ENCODE results near the gene LPP. TPM values are rescaled to one million over a fixed set of nuclear protein-coding genes. Genes with fewer than 3 reads are reported as not detected.

The LPP gene
- total and polyA plus RNA-seq, 9 of the 15 experiments (the other 6 are each of a cell fraction or from before 2014, with no cell fraction given): 0.07 to 0.18 TPM; not detected in 7

- TF ChIP-seq ATF6 (CRISPR knock-in tag; IDR thresholded peaks at IDR 0.05) (no peak), NFE2 (IDR thresholded peaks at IDR 0.05; ENCODE audit: low read depth) (no peak), TFE3 (CRISPR knock-in tag; IDR thresholded peaks at IDR 0.05) (no peak)
Measured at GRCh38 chr3:188513662-188514328, 359.8 kb downstream of the LPP start (continued).

- Histone ChIP-seq H3K36me3 (ENCODE audit: control insufficient read depth, insufficient read depth, low read length) (no peaks in the 10 kb centered on the region), H3K9ac (ENCODE audit: insufficient read depth in 1 of 2, low read depth in 2 of 2, low read length in 2 of 2) (no peak overlapping the region), H2AFZ (ENCODE audit: low read depth, low read length) (no peak overlapping the region), H3K4me1 (replicated peaks in 1 of 2; ENCODE audit: control insufficient read depth in 2 of 2, insufficient read depth in 2 of 2, low read length in 2 of 2) (no peaks in the 10 kb centered on the region), H3K27ac (ENCODE audit: extremely low read depth, low read depth, low read length) (no peak overlapping the region), H3K4me3 (no peak overlapping the region), H3K9me3 (replicated peaks; ENCODE audit: control insufficient read depth, insufficient read depth, low read depth, low read length) (no peaks in the 10 kb centered on the region), H4K20me1 (replicated peaks; ENCODE audit: control insufficient read depth, insufficient read depth, low read length) (no peaks in the 10 kb centered on the region), H3K9me1 (ENCODE audit: control insufficient read depth, insufficient read depth, low read length) (no peaks in the 10 kb centered on the region), H3K4me2 (ENCODE audit: insufficient read depth, low read length) (no peak overlapping the region), H3K27me3 (ENCODE audit: control insufficient read depth in 2 of 2, insufficient read depth in 2 of 2, low read length in 2 of 2) (no peaks in the 10 kb centered on the region), H3K79me2 (ENCODE audit: control insufficient read depth, insufficient read depth, low read length) (no peaks in the 10 kb centered on the region)
- intact Hi-C loops (cut with micrococcal nuclease): no loop called here
- FAIRE-seq: no peak
- ChIA-PET CTCF (ENCODE audit: low intra/inter-chr PET ratio) (no interaction called here), POLR2A (no interaction called here)
- BruUV-seq (replicated peaks): no TSS peak
- ATAC-seq: no peak
- 0% methylated on average over 2 of the region's 2 CpGs for WGBS (ENCODE audit: insufficient coverage, low coverage, missing lambda C conversion rate)
- in situ Hi-C loops (cut with MboI): no loop called here
- no peak for DNase-seq (ENCODE audit: extremely low read depth in 1 of 4, low spot score in 3 of 4)
- TF ChIP-seq ELF1 (tag; IDR thresholded peaks at IDR 0.05): no peak
- TF ChIP-seq ZNF253 (CRISPR knock-in tag; conservative IDR thresholded peaks at IDR 0.05): no peak
- no peak for TF ChIP-seq FOSL1 (tag; conservative IDR thresholded peaks at IDR 0.05)
- no peak for TF ChIP-seq PRPF4 (IDR thresholded peaks at IDR 0.05; ENCODE audit: insufficient read depth, low read depth, low read length, poor library complexity, severe bottlenecking)
- no peak for TF ChIP-seq LCOR (CRISPR knock-in tag; IDR thresholded peaks at IDR 0.05)
- no peak for TF ChIP-seq GTF2E2 (tag; IDR thresholded peaks at IDR 0.05)
Measured at GRCh38 chr3:188516515-188516914, 362.6 kb downstream of the LPP start.

Measured in K562 (cell line).